Activated T-cell treated with anti-CD3 and anti-CD28 coated beads for 48 hours (primary cell): ENCODE data around the gene CD40LG.

ENCODE experiments used
- DNase-seq: peaks from one replicate; pipeline ENCODE4 v3.0.0-alpha.2; 2020; ENCODE audit warnings: low read depth

CD40LG gene

DNA sequence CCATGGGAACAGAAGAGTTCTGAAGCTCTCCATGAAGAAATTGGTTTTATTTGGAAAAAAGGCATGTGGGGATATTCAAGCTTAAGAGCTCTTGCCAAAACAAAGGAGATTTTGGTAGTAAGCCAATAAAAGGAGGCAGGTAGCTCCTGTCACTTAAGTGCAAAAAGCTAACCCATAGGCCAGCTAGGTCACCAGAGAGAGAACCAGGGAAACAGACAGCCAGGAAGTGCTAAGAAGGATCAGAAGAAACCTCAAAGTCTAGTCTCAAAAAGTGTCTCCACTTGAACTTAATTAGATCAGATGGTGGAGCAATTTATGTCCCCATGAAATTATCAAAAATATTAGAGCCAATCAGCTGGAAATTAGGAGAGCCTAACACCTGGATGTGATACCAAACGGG is 49.2 kb downstream of the CD40LG start:
- DNase-seq, result no peak

- DNase-seq, result no peak
Observed at GRCh38 chrX:136708348-136708747, 60.4 kb downstream of the CD40LG start.
